ENCODE measurements around the gene RARB. TPM values are rescaled to one million over a fixed set of nuclear protein-coding genes. Genes with fewer than 3 reads are reported as not detected.

RARB gene
- total RNA-seq, 1 experiment from 2014 or later: 40.2 TPM

DNA sequence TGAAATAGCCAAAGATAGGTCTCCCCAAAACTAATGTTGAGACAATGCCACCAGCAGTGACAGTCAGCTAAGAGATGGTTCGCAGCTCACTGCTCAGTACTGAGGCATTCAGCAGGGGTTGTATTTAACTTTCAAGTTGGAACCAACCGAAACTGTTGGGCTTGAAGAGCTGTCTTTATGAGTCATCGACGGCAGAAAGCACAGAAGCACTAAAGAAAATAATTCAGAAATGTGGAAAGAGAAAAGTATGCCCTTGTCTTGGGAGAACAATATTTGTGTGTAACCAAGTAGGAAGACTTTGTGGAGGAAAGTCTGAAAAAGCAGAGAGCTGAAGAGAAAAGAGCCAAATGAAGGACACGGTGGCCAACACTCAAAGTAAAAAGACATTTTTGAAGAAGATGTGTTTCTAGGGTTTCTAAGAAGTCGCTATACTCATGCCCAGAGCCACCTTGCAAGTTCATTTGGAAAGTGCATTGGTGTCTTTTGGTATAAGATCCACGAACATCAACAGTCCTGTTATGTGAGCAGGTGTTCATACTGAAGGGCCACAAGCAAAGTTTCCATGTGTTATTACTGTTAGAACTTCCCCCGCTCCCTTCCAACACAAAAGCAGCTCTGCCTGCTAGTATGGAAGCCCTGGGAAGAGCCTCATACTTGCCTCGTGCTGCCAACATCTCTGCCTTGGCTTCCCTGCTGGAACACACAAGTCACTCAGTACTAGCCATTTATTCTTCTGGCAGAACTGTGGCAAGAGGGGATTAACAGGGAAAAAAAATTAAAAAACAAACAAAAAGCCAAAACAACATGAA, 4.1 kb upstream of the RARB start:
- DNase-seq (ENCODE audit: low read depth): peak; percentile 74

GRCh38 chr3:25424614-25425013, 3.4 kb upstream of the RARB start:
- DNase-seq (ENCODE audit: low read depth): no peak

GRCh38 chr3:25426408-25426807, 1.7 kb upstream of the RARB start:
- peak; percentile 75 for DNase-seq (ENCODE audit: low read depth)

- DNase-seq (ENCODE audit: low read depth): peak; percentile 68
Measured at GRCh38 chr3:25427155-25427554, 908 bp upstream of the RARB start.

GRCh38 chr3:25427563-25427941, 511 bp upstream of the RARB start:
- no peak for DNase-seq (ENCODE audit: low read depth)

GRCh38 chr3:25428789-25429335, 799 bp downstream of the RARB start:
- DNase-seq (ENCODE audit: low read depth): peak; percentile 53

GRCh38 chr3:25429361-25430286, 1.6 kb downstream of the RARB start:
- no peak for DNase-seq (ENCODE audit: low read depth)

DNA sequence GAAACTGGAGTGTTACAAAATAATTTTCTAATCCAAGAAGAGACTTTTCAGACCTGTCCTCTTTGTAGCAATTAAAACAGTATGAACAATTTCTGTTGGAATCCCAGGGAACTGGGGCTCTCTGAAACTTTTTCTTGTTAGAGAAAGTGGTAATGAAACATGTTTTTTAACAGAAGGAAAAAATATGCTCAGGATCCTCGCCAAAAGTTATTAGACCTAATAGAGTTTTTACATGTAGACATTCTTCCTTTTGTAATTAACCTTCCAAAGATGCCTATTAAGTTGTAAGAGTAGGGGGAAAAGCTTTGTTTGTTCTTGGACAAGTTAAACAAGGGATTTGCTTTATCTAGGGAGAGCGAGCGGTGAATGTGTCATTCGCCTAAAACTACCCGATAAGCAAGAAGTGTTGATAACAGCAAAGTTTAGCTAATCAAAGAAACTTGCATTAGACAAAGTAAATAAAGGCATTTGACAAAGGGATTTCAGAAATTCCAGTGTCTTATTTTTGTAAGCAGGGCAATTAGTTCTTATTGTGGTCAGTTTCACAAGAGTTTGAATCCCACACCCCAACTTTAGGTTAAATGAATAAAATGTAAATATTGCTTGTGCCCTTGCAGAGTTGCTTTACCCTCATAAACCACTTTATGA, 2.3 kb downstream of the RARB start:
- no peak for DNase-seq (ENCODE audit: low read depth)

- no peak for DNase-seq (ENCODE audit: low read depth)
Measured at GRCh38 chr3:25430935-25431770, 3.1 kb downstream of the RARB start.

- DNase-seq (ENCODE audit: low read depth): no peak
Measured at GRCh38 chr3:25432176-25432720, 4.2 kb downstream of the RARB start.

- no peak for DNase-seq (ENCODE audit: low read depth)
Measured at GRCh38 chr3:25433106-25433505, 5.0 kb downstream of the RARB start.

GRCh38 chr3:25433868-25434267, 5.8 kb downstream of the RARB start:
- DNase-seq (ENCODE audit: low read depth): peak; percentile 69

GRCh38 chr3:25437953-25438352, 9.9 kb downstream of the RARB start:
- no peak for DNase-seq (ENCODE audit: low read depth)

DNA sequence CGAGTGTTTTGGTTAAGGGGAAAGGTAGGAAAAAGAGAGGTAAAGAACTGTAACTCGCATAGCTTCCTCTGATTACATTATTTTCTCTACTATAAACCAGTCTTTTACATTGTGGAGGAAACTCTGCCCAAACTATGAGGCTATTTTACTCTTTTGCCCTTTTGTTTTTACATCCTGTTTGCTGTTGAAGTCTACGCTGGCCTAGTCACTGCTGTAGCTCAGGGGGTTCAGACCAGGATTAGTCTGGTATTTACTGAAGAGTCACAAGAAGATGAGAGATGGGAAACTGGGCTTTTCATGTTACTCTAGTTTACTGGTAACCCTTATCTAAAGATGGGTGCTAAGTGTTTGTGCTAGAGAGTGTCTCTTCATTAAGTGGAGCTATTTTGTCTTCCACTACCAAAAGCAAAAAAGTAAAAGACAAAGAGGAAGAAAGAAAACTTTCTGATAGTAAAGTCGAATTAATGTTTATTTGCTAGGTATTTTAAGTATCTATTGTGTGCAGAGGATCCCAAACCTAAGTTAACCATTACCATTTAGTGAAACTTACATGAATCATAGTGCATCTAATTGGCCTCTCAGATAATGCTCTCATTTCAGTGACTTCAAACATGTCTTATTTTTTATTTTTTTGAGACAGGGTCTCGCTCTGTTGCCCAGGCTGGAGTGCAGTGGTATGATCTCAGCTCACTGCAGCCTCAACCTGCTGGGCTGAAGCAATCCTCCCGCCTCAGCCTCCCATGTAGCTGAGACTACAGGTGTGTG, 10.9 kb downstream of the RARB start:
- peak; percentile 41 for DNase-seq (ENCODE audit: low read depth)

GRCh38 chr3:25441234-25441856, 13.3 kb downstream of the RARB start:
- no peak for DNase-seq (ENCODE audit: low read depth)

- no peak for DNase-seq (ENCODE audit: low read depth)
Measured at GRCh38 chr3:25442486-25442885, 14.4 kb downstream of the RARB start.

GRCh38 chr3:25444273-25444672, 16.2 kb downstream of the RARB start:
- no peak for DNase-seq (ENCODE audit: low read depth)

DNA sequence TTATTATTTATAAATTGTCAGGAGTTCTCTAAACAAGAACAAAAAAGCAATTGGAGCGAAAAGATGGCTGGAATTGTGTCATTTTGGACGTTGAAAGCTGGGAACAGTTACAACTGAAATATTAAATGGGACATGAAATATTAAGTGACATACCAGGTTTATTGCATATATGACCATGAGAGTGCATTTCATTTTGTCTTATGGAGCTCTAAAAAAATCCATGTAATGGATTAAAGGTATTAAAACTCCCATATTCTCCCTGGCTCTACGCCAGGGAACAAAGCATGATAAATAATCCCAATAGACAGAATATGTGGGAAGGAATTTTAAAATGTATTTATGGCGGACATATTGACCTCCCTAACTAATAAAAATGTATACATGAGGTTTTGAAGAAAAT, 17.7 kb downstream of the RARB start:
- DNase-seq (ENCODE audit: low read depth): no peak

DNA sequence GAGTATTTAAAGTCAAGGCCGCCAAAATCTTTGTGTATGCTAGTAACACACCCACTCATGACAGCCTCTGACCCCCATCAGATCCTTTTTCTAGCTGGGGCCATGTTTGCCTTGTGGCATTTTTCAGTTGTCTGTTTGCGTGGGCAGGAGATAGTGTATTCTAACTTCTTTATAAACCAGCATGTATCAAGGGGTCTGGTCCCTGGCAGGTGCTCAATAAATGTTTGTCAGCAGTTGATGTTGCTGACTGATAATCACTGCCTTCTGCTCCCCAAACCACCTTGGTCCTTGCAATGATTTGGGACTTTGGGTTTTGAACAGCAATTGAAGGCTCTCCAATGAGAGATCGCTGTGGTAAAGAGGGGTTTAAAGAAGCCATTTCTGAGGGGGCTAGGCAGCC, 19.2 kb downstream of the RARB start:
- DNase-seq (ENCODE audit: low read depth): no peak

GRCh38 chr3:25447925-25448324, 19.9 kb downstream of the RARB start:
- DNase-seq (ENCODE audit: low read depth): no peak

Measured in M059J (cell line).